HepG2 (cell line): ENCODE data around the gene PSMG3. TPM values are rescaled to one million over a fixed set of nuclear protein-coding genes. Genes with fewer than 3 reads are reported as not detected.

Experiments
- ATAC-seq: fragments of 200-7000 bp; cut with Tn5 transposase; 3 replicates; pipeline ENCODE4 v1.9.1; 2020; ENCODE audit warnings: mild to moderate bottlenecking, moderate library complexity
- BruUV-seq: library from RNA; stranded (reverse); fragments of 400-500 nt; replicated peaks from 2 replicates; lab custom pipeline; 2021; lab: Mats Ljungman, UMichigan
- CTCF ChIA-PET: fragments of 300-600 bp; formaldehyde crosslinking; extraction: SDS; loops from one replicate; lab custom pipeline; 2021; ENCODE audit warnings: low total read pairs, inconsistent platforms, low intra/inter-chr PET ratio; lab: Yijun Ruan, JAX
- POLR2A ChIA-PET: fragments of 350-600 bp; sonication (Branson Sonifier 250); formaldehyde crosslinking; loops from one replicate; lab custom pipeline; 2020; ENCODE audit warnings: antibody characterized with exemption, inconsistent platforms; lab: Yijun Ruan, JAX
- DNase-seq: peaks from one replicate; pipeline ENCODE4 v3.0.0-alpha.2; 2015; ENCODE audit warnings: low spot score
- FAIRE-seq: peaks from 3 replicates; lab custom pipeline; 2011; peaks lifted over from hg19 to GRCh38; lab: Jason Lieb, UNC
- H2AFZ ChIP-seq: one replicate; pipeline ENCODE4 v1.6.1; 2011; ENCODE audit warnings: low read length, inconsistent platforms
- H3K27ac ChIP-seq: fragments of 300-600 bp; 3 replicates; pipeline ENCODE4 v1.8.0; 2011; ENCODE audit warnings: mixed run types, mild to moderate bottlenecking, mixed read lengths, low read length, inconsistent platforms; ENCODE audit not compliant: insufficient read depth; ENCODE audit errors: extremely low read length
- H3K27me3 ChIP-seq, 2 experiments: fragments of 200-600 bp in 1 of 2; 2 replicates in 1 of 2; 3 replicates in 1 of 2; pipeline versions ENCODE4 v1.6.0 to v1.8.0; 2011; ENCODE audit warnings: low read length in 2 of 2, mild to moderate bottlenecking in 2 of 2, moderate library complexity in 2 of 2, inconsistent platforms in 1 of 2; ENCODE audit not compliant: insufficient read depth in 2 of 2, control insufficient read depth in 1 of 2
- H3K36me3 ChIP-seq, 2 experiments: fragments of 200-600 bp in 1 of 2; replicated peaks in 1 of 2; 2 replicates in 1 of 2; 3 replicates in 1 of 2; pipeline versions ENCODE4 v1.5.1 to v1.8.0; 2011; ENCODE audit warnings: low read length in 2 of 2, inconsistent platforms in 1 of 2; ENCODE audit not compliant: insufficient read depth in 2 of 2, control insufficient read depth in 1 of 2
- H3K4me1 ChIP-seq: 2 replicates; pipeline ENCODE4 v1.5.1; 2012; ENCODE audit warnings: low read length, inconsistent platforms; ENCODE audit not compliant: insufficient read depth
- H3K4me2 ChIP-seq: 2 replicates; pipeline ENCODE4 v1.6.0; 2011; ENCODE audit warnings: low read depth, low read length, inconsistent platforms
- H3K4me3 ChIP-seq, 3 experiments: fragments of 200-600 bp in 1 of 3; sonication (generic), shearing (Covaris generic) in 1 of 3; replicated peaks in 1 of 3; 2 replicates each; pipeline ENCODE4 v1.5.1; 2011 to 2016; ENCODE audit warnings: low read length in 3 of 3, inconsistent platforms in 2 of 3, low read depth in 2 of 3, mild to moderate bottlenecking in 2 of 3, control low read depth in 1 of 3, mixed read lengths in 1 of 3; ENCODE audit not compliant: insufficient read depth in 1 of 3
- H3K79me2 ChIP-seq: one replicate; pipeline ENCODE4 v1.6.1; 2011; ENCODE audit warnings: low read length, inconsistent platforms; ENCODE audit not compliant: insufficient read depth
- H3K9ac ChIP-seq: 2 replicates; pipeline ENCODE4 v1.6.0; 2011; ENCODE audit warnings: mild to moderate bottlenecking, low read depth, low read length, inconsistent platforms; ENCODE audit not compliant: insufficient read depth
- H3K9me3 ChIP-seq: 2 replicates; pipeline ENCODE4 v1.5.1; 2012; ENCODE audit warnings: mild to moderate bottlenecking, low read length
- H4K20me1 ChIP-seq: 2 replicates; pipeline ENCODE4 v1.6.0; 2011; ENCODE audit warnings: inconsistent platforms, mild to moderate bottlenecking, low read length, moderate library complexity; ENCODE audit not compliant: insufficient read depth
- AGO1 ChIP-seq: fragments of 200-400 bp; formaldehyde crosslinking; IDR thresholded peaks from 2 replicates; pipeline ENCODE4 v1.6.1; 2017; ENCODE audit warnings: mild to moderate bottlenecking, low read depth, low read length, moderate library complexity; ENCODE audit not compliant: poor library complexity, severe bottlenecking
- BCL6 ChIP-seq: IDR thresholded peaks from 2 replicates; pipeline ENCODE4 v1.6.1; 2016; ENCODE audit warnings: missing genetic modification reagents, missing compliant biosample characterization
- CHCHD3 ChIP-seq: sonication (generic); formaldehyde crosslinking; IDR thresholded peaks from 2 replicates; pipeline ENCODE4 v1.8.0; 2022; ENCODE audit warnings: mild to moderate bottlenecking, missing genetic modification reagents, moderate library complexity
- FOSL2 ChIP-seq: sonication (generic); formaldehyde crosslinking; IDR thresholded peaks from 2 replicates; pipeline ENCODE4 v1.4.0; 2020; ENCODE audit warnings: missing genetic modification reagents
- FOXM1 ChIP-seq: sonication (generic); formaldehyde crosslinking; IDR thresholded peaks from 2 replicates; pipeline ENCODE4 v1.5.0; 2020; ENCODE audit warnings: missing genetic modification reagents
- GFI1 ChIP-seq: sonication (generic); formaldehyde crosslinking; IDR thresholded peaks from 2 replicates; pipeline ENCODE4 v1.5.0; 2020; ENCODE audit warnings: missing genetic modification reagents, mild to moderate bottlenecking, borderline replicate concordance
- GTF3A ChIP-seq: sonication (generic); formaldehyde crosslinking; conservative IDR thresholded peaks from 2 replicates; pipeline ENCODE4 v1.4.0; 2020; ENCODE audit warnings: mild to moderate bottlenecking, missing genetic modification reagents
- KLF15 ChIP-seq: sonication (generic); formaldehyde crosslinking; IDR thresholded peaks from 2 replicates; pipeline ENCODE4 v1.8.1; 2023; ENCODE audit warnings: borderline replicate concordance, mild to moderate bottlenecking, inconsistent platforms, missing genetic modification reagents, mixed read lengths
- MYC ChIP-seq: sonication (generic); formaldehyde crosslinking; IDR thresholded peaks from 2 replicates; pipeline ENCODE4 v1.9.0; 2021; ENCODE audit warnings: missing genetic modification reagents, borderline replicate concordance
- NAIF1 ChIP-seq: sonication (generic); formaldehyde crosslinking; IDR thresholded peaks from 2 replicates; pipeline ENCODE4 v1.5.0; 2020; ENCODE audit warnings: mild to moderate bottlenecking, missing genetic modification reagents, borderline replicate concordance
- NBN ChIP-seq: fragments of 450-650 bp; conservative IDR thresholded peaks from 2 replicates; pipeline ENCODE4 v1.6.1; 2017
- NFIC ChIP-seq: IDR thresholded peaks from 2 replicates; pipeline ENCODE4 v1.6.1; 2012; ENCODE audit warnings: mild to moderate bottlenecking, low read length, inconsistent platforms
- NRL ChIP-seq: sonication (generic); formaldehyde crosslinking; IDR thresholded peaks from 2 replicates; pipeline ENCODE4 v1.5.0; 2020; ENCODE audit warnings: missing genetic modification reagents, mild to moderate bottlenecking, moderate library complexity, borderline replicate concordance
- SAP130 ChIP-seq: IDR thresholded peaks from 2 replicates; pipeline ENCODE4 v1.6.1; 2016; ENCODE audit warnings: low read depth
- TBL1XR1 ChIP-seq: fragments of 150-350 bp; IDR thresholded peaks from 2 replicates; pipeline ENCODE4 v1.6.1; 2014; ENCODE audit warnings: borderline replicate concordance, low read length; ENCODE audit not compliant: partially characterized antibody
- TP53 ChIP-seq: sonication (generic); formaldehyde crosslinking; conservative IDR thresholded peaks from 2 replicates; pipeline ENCODE4 v1.4.0; 2020; ENCODE audit warnings: missing genetic modification reagents
- ZNF296 ChIP-seq: sonication (generic); formaldehyde crosslinking; conservative IDR thresholded peaks from 2 replicates; pipeline ENCODE4 v1.5.0; 2020; ENCODE audit warnings: mild to moderate bottlenecking, missing genetic modification reagents
- ZNF350 ChIP-seq: sonication (generic); formaldehyde crosslinking; IDR thresholded peaks from 2 replicates; pipeline ENCODE4 v1.4.0; 2020; ENCODE audit warnings: mild to moderate bottlenecking, low read depth, missing genetic modification reagents, borderline replicate concordance
- ZNF496 ChIP-seq: sonication (generic); formaldehyde crosslinking; IDR thresholded peaks from 2 replicates; pipeline ENCODE4 v1.8.1; 2023; ENCODE audit warnings: mild to moderate bottlenecking, moderate library complexity, missing genetic modification reagents; ENCODE audit not compliant: insufficient replicate concordance
- WGBS: methylation state at CpG from one replicate; pipeline ENCODE4 v1.1.6; 2017; ENCODE audit warnings: low lambda C conversion rate; 5-methylcytosine and 5-hydroxymethylcytosine counted together
- in situ Hi-C: cut with HindIII; loops from 2 replicates; pipeline ENCODE4 v1.10.0; 2017; ENCODE audit warnings: low pct_unique_long_range_greater_than_20kb; ENCODE audit not compliant: extremely low pct_ligation_motif_present
- intact Hi-C: fragments of 100-400 bp; cut with micrococcal nuclease; formaldehyde crosslinking; loops from one replicate; pipeline ENCODE4 v1.10.0; 2022; ENCODE audit not compliant: unreplicated experiment
- polyA plus RNA-seq, 8 experiments: library from polyadenylated mRNA; depleted of rRNA in 3 of 8; stranded (reverse) in 7 of 8; unstranded in 1 of 8; fragments of >200 nt; fragmentation: Illumina TruSeq in 4 of 8; extraction: Trizol in 4 of 8; gene quantifications; 2 replicates each; pipeline versions ENCODE4 v1.2.1 to v1.2.3, GENCODE V29; 2011 to 2016; ENCODE audit warnings: low read depth in 4 of 8, missing spikeins in 1 of 8, mixed read lengths in 1 of 8; ENCODE audit not compliant: insufficient read depth in 1 of 8
- total RNA-seq, 5 experiments: library from RNA; depleted of rRNA; stranded (reverse); fragments of >200 nt; fragmentation: Illumina TruSeq; extraction: Trizol; gene quantifications; 2 replicates each; pipeline ENCODE4 v1.2.3, GENCODE V29; 2016; ENCODE audit warnings: low read depth in 1 of 5
- TF ChIP-seq, protein P1 (sequence below): sonication (generic); formaldehyde crosslinking; IDR thresholded peaks from 2 replicates; pipeline ENCODE4 v1.4.0; 2020; ENCODE audit warnings: missing genetic modification reagents
- TF ChIP-seq, protein P2 (sequence below): sonication (generic); formaldehyde crosslinking; IDR thresholded peaks from 2 replicates; pipeline ENCODE4 v1.4.0; 2020; ENCODE audit warnings: missing genetic modification reagents
- TF ChIP-seq, protein P3 (sequence below): sonication (generic); formaldehyde crosslinking; IDR thresholded peaks from 2 replicates; pipeline ENCODE4 v1.5.1; 2020; ENCODE audit warnings: missing genetic modification reagents, mild to moderate bottlenecking, borderline replicate concordance

The PSMG3 gene
- total and polyA plus RNA-seq, 2 of the 13 experiments (the other 11 are each of a cell fraction or from before 2014, with no cell fraction given), result 29.6 to 48.4 TPM

- no peak overlapping the region for H2AFZ ChIP-seq
- no TSS peak for BruUV-seq
- DNase-seq (no peak), FAIRE-seq (no peak), ATAC-seq (peak; percentile 73)
- ChIA-PET CTCF (no interaction called here), POLR2A (no interaction called here)
- H3K36me3 ChIP-seq, result no peaks in the 10 kb centered on the region
- in situ Hi-C loops (no loop called here), intact Hi-C loops (loop anchor here (5.0 kb wide), 1 partner anchor 34 kb away; the partner anchor contains the start of gene TMEM184A)
- no peaks in the 10 kb centered on the region for H3K79me2 ChIP-seq
- H4K20me1 ChIP-seq, result no peaks in the 10 kb centered on the region
- no peaks in the 10 kb centered on the region for H3K9me3 ChIP-seq
- H3K4me2 ChIP-seq, result peak overlapping the region; percentile 74
- H3K4me3 ChIP-seq, result peak overlapping the region in 2 of 3 experiments; percentile 32 to 65; a peak in 4 of 6 replicates
- 0 out of 2 replicates have a peak overlapping the region, but pooled peaks have one; percentile 27 for H3K9ac ChIP-seq
- no peak overlapping the region for H3K27ac ChIP-seq
- H3K27me3 ChIP-seq, result peaks cover 0 to 28% of the 10 kb centered on the region in 2 experiments; a peak in 4 of 5 replicates
- H3K4me1 ChIP-seq, result peaks cover 51% of the 10 kb centered on the region
- 0% methylated on average over 1 of the region's 13 CpGs for WGBS
- TF ChIP-seq KLF15 (CRISPR knock-in tag), result no peak
- TF ChIP-seq, protein P1, sequence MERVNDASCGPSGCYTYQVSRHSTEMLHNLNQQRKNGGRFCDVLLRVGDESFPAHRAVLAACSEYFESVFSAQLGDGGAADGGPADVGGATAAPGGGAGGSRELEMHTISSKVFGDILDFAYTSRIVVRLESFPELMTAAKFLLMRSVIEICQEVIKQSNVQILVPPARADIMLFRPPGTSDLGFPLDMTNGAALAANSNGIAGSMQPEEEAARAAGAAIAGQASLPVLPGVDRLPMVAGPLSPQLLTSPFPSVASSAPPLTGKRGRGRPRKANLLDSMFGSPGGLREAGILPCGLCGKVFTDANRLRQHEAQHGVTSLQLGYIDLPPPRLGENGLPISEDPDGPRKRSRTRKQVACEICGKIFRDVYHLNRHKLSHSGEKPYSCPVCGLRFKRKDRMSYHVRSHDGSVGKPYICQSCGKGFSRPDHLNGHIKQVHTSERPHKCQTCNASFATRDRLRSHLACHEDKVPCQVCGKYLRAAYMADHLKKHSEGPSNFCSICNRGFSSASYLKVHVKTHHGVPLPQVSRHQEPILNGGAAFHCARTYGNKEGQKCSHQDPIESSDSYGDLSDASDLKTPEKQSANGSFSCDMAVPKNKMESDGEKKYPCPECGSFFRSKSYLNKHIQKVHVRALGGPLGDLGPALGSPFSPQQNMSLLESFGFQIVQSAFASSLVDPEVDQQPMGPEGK (CRISPR knock-in tag), result peak; percentile 20; the same call in 1 of the 2 replicates
- TF ChIP-seq NFIC, result no peak
- TF ChIP-seq TBL1XR1, result no peak
- TF ChIP-seq ZNF350 (CRISPR knock-in tag), result 0 out of 2 replicates have a peak, but pooled peaks have one; percentile 36
- no peak for TF ChIP-seq NBN
- TF ChIP-seq MYC (CRISPR knock-in tag), result no peak
- TF ChIP-seq CHCHD3 (CRISPR knock-in tag), result no peak
- no peak for TF ChIP-seq ZNF496
- TF ChIP-seq, protein P2, sequence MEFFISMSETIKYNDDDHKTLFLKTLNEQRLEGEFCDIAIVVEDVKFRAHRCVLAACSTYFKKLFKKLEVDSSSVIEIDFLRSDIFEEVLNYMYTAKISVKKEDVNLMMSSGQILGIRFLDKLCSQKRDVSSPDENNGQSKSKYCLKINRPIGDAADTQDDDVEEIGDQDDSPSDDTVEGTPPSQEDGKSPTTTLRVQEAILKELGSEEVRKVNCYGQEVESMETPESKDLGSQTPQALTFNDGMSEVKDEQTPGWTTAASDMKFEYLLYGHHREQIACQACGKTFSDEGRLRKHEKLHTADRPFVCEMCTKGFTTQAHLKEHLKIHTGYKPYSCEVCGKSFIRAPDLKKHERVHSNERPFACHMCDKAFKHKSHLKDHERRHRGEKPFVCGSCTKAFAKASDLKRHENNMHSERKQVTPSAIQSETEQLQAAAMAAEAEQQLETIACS, result no peak
- TF ChIP-seq NAIF1 (CRISPR knock-in tag), result no peak
- no peak for TF ChIP-seq BCL6 (CRISPR knock-in tag)
- 0 out of 2 replicates have a peak, but pooled peaks have one; percentile 18 for TF ChIP-seq NRL (CRISPR knock-in tag)
- TF ChIP-seq FOXM1, result no peak
- TF ChIP-seq AGO1, result no peak
- no peak for TF ChIP-seq ZNF296 (CRISPR knock-in tag)
- peak; percentile 16; the same call in 1 of the 2 replicates for TF ChIP-seq SAP130 (CRISPR knock-in tag)
- TF ChIP-seq GTF3A (CRISPR knock-in tag), result no peak
- no peak for TF ChIP-seq TP53
- no peak for TF ChIP-seq GFI1
- TF ChIP-seq, protein P3, sequence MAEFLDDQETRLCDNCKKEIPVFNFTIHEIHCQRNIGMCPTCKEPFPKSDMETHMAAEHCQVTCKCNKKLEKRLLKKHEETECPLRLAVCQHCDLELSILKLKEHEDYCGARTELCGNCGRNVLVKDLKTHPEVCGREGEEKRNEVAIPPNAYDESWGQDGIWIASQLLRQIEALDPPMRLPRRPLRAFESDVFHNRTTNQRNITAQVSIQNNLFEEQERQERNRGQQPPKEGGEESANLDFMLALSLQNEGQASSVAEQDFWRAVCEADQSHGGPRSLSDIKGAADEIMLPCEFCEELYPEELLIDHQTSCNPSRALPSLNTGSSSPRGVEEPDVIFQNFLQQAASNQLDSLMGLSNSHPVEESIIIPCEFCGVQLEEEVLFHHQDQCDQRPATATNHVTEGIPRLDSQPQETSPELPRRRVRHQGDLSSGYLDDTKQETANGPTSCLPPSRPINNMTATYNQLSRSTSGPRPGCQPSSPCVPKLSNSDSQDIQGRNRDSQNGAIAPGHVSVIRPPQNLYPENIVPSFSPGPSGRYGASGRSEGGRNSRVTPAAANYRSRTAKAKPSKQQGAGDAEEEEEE, result no peak
- 0 out of 2 replicates have a peak, but pooled peaks have one; percentile 7 for TF ChIP-seq FOSL2 (CRISPR knock-in tag)
Observed at GRCh38 chr7:1523208-1523607, 46.6 kb downstream of the PSMG3 start.
